Suprapubic skin (tissue), 4 donors: ENCODE results near the gene POLG. TPM values are rescaled to one million over a fixed set of nuclear protein-coding genes. Genes with fewer than 3 reads are reported as not detected.

Experiments
- DNase-seq, 2 donors: peaks; one replicate each; pipeline ENCODE4 v3.0.0-alpha.2; 2019; ENCODE audit warnings: low spot score in 2 of 2
- H3K27ac ChIP-seq: fragments of 200-600 bp; sonication (generic); one replicate; pipeline ENCODE4 v1.5.1; 2019
- H3K27me3 ChIP-seq: fragments of 200-600 bp; sonication (generic); one replicate; pipeline ENCODE4 v1.5.1; 2019
- H3K36me3 ChIP-seq: fragments of 200-600 bp; sonication (generic); one replicate; pipeline ENCODE4 v1.5.1; 2019
- H3K4me1 ChIP-seq: fragments of 200-600 bp; sonication (generic); one replicate; pipeline ENCODE4 v1.5.1; 2019
- H3K4me3 ChIP-seq: fragments of 200-600 bp; sonication (generic); one replicate; pipeline ENCODE4 v1.5.1; 2019; ENCODE audit warnings: mild to moderate bottlenecking
- H3K9me3 ChIP-seq: fragments of 200-600 bp; sonication (generic); one replicate; pipeline ENCODE4 v1.5.1; 2019
- CTCF ChIP-seq, 2 donors: fragments of 200-600 bp in 1 of 2; fragments of 450-650 bp in 1 of 2; sonication (generic) in 1 of 2; IDR thresholded peaks; one replicate each; pipeline ENCODE4 v1.5.1; 2016 to 2019; ENCODE audit warnings: antibody characterized with exemption in 2 of 2, mild to moderate bottlenecking in 1 of 2, moderate library complexity in 1 of 2
- EP300 ChIP-seq: sonication (generic); formaldehyde crosslinking; IDR thresholded peaks from one replicate; pipeline ENCODE4 v1.6.1; 2017; ENCODE audit warnings: antibody characterized with exemption
- POLR2A ChIP-seq, 2 donors: fragments of 450-650 bp; IDR thresholded peaks; one replicate each; pipeline ENCODE4 v1.6.1; 2017; ENCODE audit warnings: antibody characterized with exemption in 2 of 2, mild to moderate bottlenecking in 2 of 2, moderate library complexity in 2 of 2
- POLR2AphosphoS5 ChIP-seq, 3 donors: sonication (generic); formaldehyde crosslinking; IDR thresholded peaks; one replicate each; pipeline ENCODE4 v1.6.1; 2017; ENCODE audit warnings: antibody characterized with exemption in 3 of 3
- WGBS: methylation state at CpG from one replicate; pipeline ENCODE4 v1.1.5; 2018; 5-methylcytosine and 5-hydroxymethylcytosine counted together
- total RNA-seq, 4 donors: library from RNA; depleted of rRNA; stranded (reverse); fragments of >200 nt; gene quantifications; one replicate each; pipeline ENCODE4 v1.1.0, GENCODE V29; 2016

POLG gene
- total RNA-seq, 4 donors from 2014 or later = 78.7 to 131 (median 94.6) TPM

- Histone ChIP-seq H3K27ac (no peak overlapping the region), H3K36me3 (no peaks in the 10 kb centered on the region), H3K9me3 (no peaks in the 10 kb centered on the region), H3K4me3 (no peak overlapping the region), H3K27me3 (peaks cover 100% of the 10 kb centered on the region), H3K4me1 (peaks cover 25% of the 10 kb centered on the region)
- TF ChIP-seq CTCF (IDR thresholded peaks at IDR 0.05) (no peak), EP300 (no peak)
- DNase-seq = no peak
- 12% methylated on average over 21 of the region's 31 CpGs for WGBS
These were observed 25.8 kb upstream of the POLG start for GRCh38 chr15:89360294-89360971.

GRCh38 chr15:89359471-89360293 lies 25.1 kb upstream of the POLG start:
- DNase-seq = no peak
- H3K9me3 ChIP-seq = no peaks in the 10 kb centered on the region
- H3K4me1 ChIP-seq = peaks cover 25% of the 10 kb centered on the region
- no peaks in the 10 kb centered on the region for H3K36me3 ChIP-seq
- H3K4me3 ChIP-seq = peak overlapping the region; percentile 48
- TF ChIP-seq POLR2AphosphoS5 (IDR thresholded peaks at IDR 0.05) = no peak
- WGBS = 6% methylated on average over 18 of the region's 32 CpGs
- H3K27ac ChIP-seq = no peak overlapping the region
- peaks cover 100% of the 10 kb centered on the region for H3K27me3 ChIP-seq

- H3K27me3 ChIP-seq = peaks cover 100% of the 10 kb centered on the region
- H3K9me3 ChIP-seq = no peaks in the 10 kb centered on the region
- H3K27ac ChIP-seq = no peak overlapping the region
- DNase-seq = peak in 1 of 2 donors; percentile 80
- peak; percentile 92 to 97 for TF ChIP-seq CTCF (IDR thresholded peaks at IDR 0.05)
- TF ChIP-seq POLR2A (IDR thresholded peaks at IDR 0.05) = no peak
- H3K4me3 ChIP-seq = peak overlapping the region; percentile 48
- peaks cover 25% of the 10 kb centered on the region for H3K4me1 ChIP-seq
- WGBS = 10% methylated on average over 4 of the region's 68 CpGs
- no peaks in the 10 kb centered on the region for H3K36me3 ChIP-seq
These were observed 24.3 kb upstream of the POLG start for GRCh38 chr15:89358755-89359439.

- Histone ChIP-seq H3K4me3 (peak overlapping the region; percentile 48), H3K9me3 (no peaks in the 10 kb centered on the region), H3K27ac (no peak overlapping the region), H3K27me3 (peaks cover 100% of the 10 kb centered on the region), H3K36me3 (no peaks in the 10 kb centered on the region), H3K4me1 (peaks cover 25% of the 10 kb centered on the region)
- TF ChIP-seq CTCF (IDR thresholded peaks at IDR 0.05) (no peak), POLR2AphosphoS5 (IDR thresholded peaks at IDR 0.05) (no peak), EP300 (no peak), POLR2A (IDR thresholded peaks at IDR 0.05) (no peak)
- WGBS = 17% methylated on average over 3 of the region's 16 CpGs
- DNase-seq = no peak
These were observed 23.8 kb upstream of the POLG start for GRCh38 chr15:89358435-89358754.

- Histone ChIP-seq H3K27me3 (peaks cover 96% of the 10 kb centered on the region), H3K4me3 (no peak overlapping the region), H3K36me3 (no peaks in the 10 kb centered on the region), H3K27ac (no peak overlapping the region), H3K9me3 (no peaks in the 10 kb centered on the region), H3K4me1 (peaks cover 14% of the 10 kb centered on the region)
- TF ChIP-seq EP300 (no peak), CTCF (IDR thresholded peaks at IDR 0.05) (peak in 1 of 2 donors; percentile 17), POLR2AphosphoS5 (IDR thresholded peaks at IDR 0.05) (no peak), POLR2A (IDR thresholded peaks at IDR 0.05) (no peak)
- 32% methylated on average over 13 of the region's 13 CpGs for WGBS
- DNase-seq = no peak
These were observed 22.1 kb upstream of the POLG start for GRCh38 chr15:89356634-89357298.
